Fibroblast of lung (primary cell): Measurements from ENCODE around the gene KLHL10. TPM values are rescaled to one million over a fixed set of nuclear protein-coding genes. Genes with fewer than 3 reads are reported as not detected.

Experiments
- DNase-seq, 2 donors: peaks; one replicate each; pipeline versions ENCODE4 v3.0.0 to v3.0.0-alpha.2; 2010; ENCODE audit warnings: low read depth in 2 of 2
- H2AFZ ChIP-seq: 2 replicates; pipeline ENCODE4 v1.5.1; 2012; ENCODE audit warnings: low read length, control low read depth, inconsistent platforms
- H3K27ac ChIP-seq: 2 replicates; pipeline ENCODE4 v1.5.1; 2011; ENCODE audit warnings: low read length, control low read depth; ENCODE audit not compliant: insufficient read depth
- H3K27me3 ChIP-seq: 2 replicates; pipeline ENCODE4 v1.5.1; 2011; ENCODE audit warnings: mild to moderate bottlenecking, low read length; ENCODE audit not compliant: control insufficient read depth, insufficient read depth
- H3K36me3 ChIP-seq: 2 replicates; pipeline ENCODE4 v1.5.1; 2011; ENCODE audit warnings: low read length; ENCODE audit not compliant: control insufficient read depth, insufficient read depth
- H3K4me1 ChIP-seq: 2 replicates; pipeline ENCODE4 v1.5.1; 2011; ENCODE audit warnings: low read length; ENCODE audit not compliant: control insufficient read depth, insufficient read depth; ENCODE audit errors: extremely low read depth
- H3K4me2 ChIP-seq: 2 replicates; pipeline ENCODE4 v1.5.1; 2011; ENCODE audit warnings: low read length, control low read depth; ENCODE audit not compliant: insufficient read depth; ENCODE audit errors: extremely low read depth
- H3K4me3 ChIP-seq, 4 experiments: fragments of 200-600 bp in 1 of 4; sonication (generic) in 1 of 4; replicated peaks in 1 of 4; 2 replicates each; pipeline ENCODE4 v1.5.1; 2011 to 2016; ENCODE audit warnings: low read length in 4 of 4, low read depth in 3 of 4, mild to moderate bottlenecking in 3 of 4, control low read depth in 2 of 4, inconsistent platforms in 1 of 4, mixed read lengths in 1 of 4; ENCODE audit not compliant: insufficient read depth in 1 of 4; ENCODE audit errors: control extremely low read depth in 1 of 4
- H3K79me2 ChIP-seq: 2 replicates; pipeline ENCODE4 v1.5.1; 2012; ENCODE audit warnings: mild to moderate bottlenecking, low read length, inconsistent platforms; ENCODE audit not compliant: control insufficient read depth, insufficient read depth
- H3K9ac ChIP-seq: 2 replicates; pipeline ENCODE4 v1.5.1; 2011; ENCODE audit warnings: mild to moderate bottlenecking, low read length, control low read depth; ENCODE audit not compliant: insufficient read depth
- H3K9me3 ChIP-seq: 2 replicates; pipeline ENCODE4 v1.5.1; 2012; ENCODE audit warnings: low read depth, low read length; ENCODE audit not compliant: control insufficient read depth, insufficient read depth
- H4K20me1 ChIP-seq: 2 replicates; pipeline ENCODE4 v1.5.1; 2011; ENCODE audit warnings: low read length; ENCODE audit not compliant: control insufficient read depth, insufficient read depth; ENCODE audit errors: extremely low read depth
- CTCF ChIP-seq, 2 donors: IDR thresholded peaks in 1 of 2; conservative IDR thresholded peaks in 1 of 2; 1 replicate in 1 of 2; 2 replicates in 1 of 2; pipeline ENCODE4 v1.5.1; 2011 to 2012; ENCODE audit warnings: low read length in 2 of 2, control low read depth in 1 of 2, inconsistent platforms in 1 of 2, low read depth in 1 of 2, mild to moderate bottlenecking in 1 of 2
- EZH2 ChIP-seq: IDR thresholded peaks from 2 replicates; pipeline ENCODE4 v1.5.1; 2012; ENCODE audit warnings: low read length, control low read depth, mild to moderate bottlenecking; ENCODE audit errors: missing control alignments
- polyA plus RNA-seq, 2 donors: library from polyadenylated mRNA; depleted of rRNA in 1 of 2; stranded (reverse) in 1 of 2; unstranded in 1 of 2; fragments of >200 nt; gene quantifications; 2 replicates each; pipeline ENCODE4 v1.2.1, GENCODE V29; 2011 to 2012; ENCODE audit warnings: missing spikeins in 1 of 2
- total RNA-seq: library from RNA; depleted of rRNA; stranded (reverse); fragments of >200 nt; gene quantifications from 2 replicates; pipeline ENCODE4 v1.2.1, GENCODE V29; 2014

The KLHL10 gene
- total and polyA plus RNA-seq, 2 donors (not counting 1 experiment from before 2014, with no cell fraction given): 0.33 TPM

- Histone ChIP-seq H3K9ac (no peak overlapping the region), H4K20me1 (no peaks in the 10 kb centered on the region), H3K9me3 (no peaks in the 10 kb centered on the region), H3K27me3 (no peaks in the 10 kb centered on the region), H3K79me2 (peaks cover 4% of the 10 kb centered on the region), H3K4me3 (no peak overlapping the region), H3K4me1 (peaks cover 15% of the 10 kb centered on the region), H2AFZ (no peak overlapping the region), H3K36me3 (peaks cover 28% of the 10 kb centered on the region), H3K27ac (no peak overlapping the region), H3K4me2 (no peak overlapping the region)
- no peak for DNase-seq
- no peak for TF ChIP-seq CTCF (conservative IDR thresholded peaks at IDR 0.05 in 1 of 2, IDR thresholded peaks at IDR 0.05 in 1 of 2; ENCODE audit: low read depth in 1 of 2, low read length in 2 of 2)
- no peak for TF ChIP-seq EZH2
These were observed 53.8 kb downstream of the KLHL10 start for GRCh38 chr17:41891135-41892020.

GRCh38 chr17:41892021-41892376 is 54.4 kb downstream of the KLHL10 start:
- peaks cover 30% of the 10 kb centered on the region for H3K36me3 ChIP-seq

GRCh38 chr17:41893384-41893783 is 55.8 kb downstream of the KLHL10 start:
- Histone ChIP-seq H3K4me1 (peaks cover 15% of the 10 kb centered on the region), H3K4me3 (no peak overlapping the region), H3K27me3 (no peaks in the 10 kb centered on the region), H3K36me3 (peaks cover 29% of the 10 kb centered on the region), H2AFZ (no peak overlapping the region), H3K9ac (no peak overlapping the region), H3K27ac (no peak overlapping the region), H3K4me2 (no peak overlapping the region), H3K9me3 (no peaks in the 10 kb centered on the region), H3K79me2 (peaks cover 4% of the 10 kb centered on the region), H4K20me1 (no peaks in the 10 kb centered on the region)
- TF ChIP-seq CTCF (conservative IDR thresholded peaks at IDR 0.05 in 1 of 2, IDR thresholded peaks at IDR 0.05 in 1 of 2; ENCODE audit: low read depth in 1 of 2, low read length in 2 of 2): no peak
- no peak for TF ChIP-seq EZH2
- no peak for DNase-seq

More at GRCh38 chr17:41892021-41892376, 54.4 kb downstream of the KLHL10 start:
- H3K4me3 ChIP-seq: no peak overlapping the region
- peaks cover 15% of the 10 kb centered on the region for H3K4me1 ChIP-seq
- no peak overlapping the region for H3K4me2 ChIP-seq
- H3K27ac ChIP-seq: no peak overlapping the region
- H3K79me2 ChIP-seq: peaks cover 4% of the 10 kb centered on the region
- no peak for TF ChIP-seq EZH2
- no peaks in the 10 kb centered on the region for H4K20me1 ChIP-seq
- no peak overlapping the region for H3K9ac ChIP-seq
- H2AFZ ChIP-seq: no peak overlapping the region
- no peaks in the 10 kb centered on the region for H3K9me3 ChIP-seq
- DNase-seq: no peak
- no peaks in the 10 kb centered on the region for H3K27me3 ChIP-seq
